Body of pancreas (tissue), 4 donors: ENCODE measurements around the gene NAGPA. TPM values are rescaled to one million over a fixed set of nuclear protein-coding genes. Genes with fewer than 3 reads are reported as not detected.

ENCODE experiments used
- ATAC-seq: fragments of 150-250 bp; one replicate; pipeline ENCODE4 v1.9.1; 2016
- DNase-seq, 4 donors: peaks; one replicate each; pipeline ENCODE4 v3.0.0-alpha.2; 2019
- H3K27ac ChIP-seq, 4 donors: fragments of 200-600 bp; sonication (generic); 1 replicate in 3 of 4; 2 replicates in 1 of 4; pipeline versions ENCODE4 v1.5.1 to v1.6.1; 2016 to 2019; ENCODE audit warnings: mild to moderate bottlenecking in 1 of 4, mixed read lengths in 1 of 4, moderate library complexity in 1 of 4
- H3K27me3 ChIP-seq, 2 donors: fragments of 200-600 bp; sonication (generic); one replicate each; pipeline ENCODE4 v1.6.0; 2016; ENCODE audit warnings: mild to moderate bottlenecking in 1 of 2
- H3K36me3 ChIP-seq, 2 donors: fragments of 200-600 bp; sonication (generic); replicated peaks in 1 of 2; 2 replicates each; pipeline ENCODE4 v1.5.1; 2016; ENCODE audit warnings: low read depth in 2 of 2; ENCODE audit not compliant: insufficient read depth in 1 of 2
- H3K4me1 ChIP-seq: fragments of 200-600 bp; sonication (generic); one replicate; pipeline ENCODE4 v1.6.0; 2016
- H3K4me3 ChIP-seq, 2 donors: fragments of 200-600 bp; sonication (generic); 1 replicate in 1 of 2; 2 replicates in 1 of 2; pipeline ENCODE4 v1.5.1; 2016 to 2019
- H3K9me3 ChIP-seq, 3 donors: fragments of 200-600 bp; sonication (generic); 1 replicate in 2 of 3; 2 replicates in 1 of 3; pipeline ENCODE4 v1.5.1; 2016
- POLR2A ChIP-seq, 3 donors: fragments of 450-650 bp; IDR thresholded peaks; one replicate each; pipeline ENCODE4 v1.6.1; 2016; ENCODE audit warnings: antibody characterized with exemption in 3 of 3, mild to moderate bottlenecking in 2 of 3
- WGBS, 2 donors: methylation state at CpG; one replicate each; pipeline ENCODE4 v1.1.5; 2017; 5-methylcytosine and 5-hydroxymethylcytosine counted together
- intact Hi-C: fragments of 100-400 bp; cut with DNase I; formaldehyde crosslinking; loops from one replicate; pipeline ENCODE4 v1.15.1; 2023
- total RNA-seq, 2 donors: library from RNA; depleted of rRNA; stranded (reverse); fragments of >200 nt; gene quantifications; one replicate each; pipeline ENCODE4 v1.1.0, GENCODE V29; 2016
- TF ChIP-seq, protein P1 (sequence below), 7 experiments: fragments of 450-650 bp in 4 of 7; fragments of 200-600 bp in 3 of 7; sonication (generic) in 3 of 7; IDR thresholded peaks; one replicate each; pipeline ENCODE4 v1.5.1; 2016 to 2019; ENCODE audit warnings: antibody characterized with exemption in 7 of 7

Gene NAGPA
- total RNA-seq, 2 donors from 2014 or later, result 7.9 to 24.6 TPM

DNA sequence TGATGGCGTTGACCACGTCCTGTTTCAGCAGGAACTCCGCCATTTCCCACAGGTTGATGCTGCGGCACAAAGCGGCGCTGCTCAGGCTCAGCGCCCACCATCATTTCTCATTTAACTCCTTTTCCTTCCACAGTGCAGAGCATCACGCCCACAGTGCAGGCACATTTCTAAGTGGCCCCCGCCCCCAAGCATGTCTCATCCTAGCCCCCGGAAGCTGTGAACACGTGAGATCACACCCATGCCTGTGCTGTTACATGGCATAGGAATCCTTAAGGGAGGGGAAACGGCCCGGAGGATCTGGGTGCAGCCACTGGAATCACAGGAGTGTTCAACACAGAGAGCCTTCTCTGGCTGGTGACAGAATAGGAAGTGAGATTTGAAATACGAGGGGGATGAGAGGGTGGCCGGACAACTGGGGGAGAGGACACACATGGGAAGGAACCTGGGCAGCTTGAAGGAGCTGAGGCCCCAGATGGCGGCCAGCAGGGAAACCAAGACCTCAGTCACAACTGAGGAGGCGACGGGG is 4.7 kb downstream of the NAGPA start:
- no peak for ATAC-seq
- Histone ChIP-seq H3K27ac (no peak overlapping the region), H3K27me3 (no peaks in the 10 kb centered on the region), H3K4me3 (no peak overlapping the region), H3K36me3 (peaks cover 0 to 2% of the 10 kb centered on the region in 2 donors), H3K9me3 (no peaks in the 10 kb centered on the region), H3K4me1 (peaks cover 26% of the 10 kb centered on the region)
- 88% methylated on average over 18 of the region's 18 CpGs for WGBS, 2 donors
- no peak for DNase-seq
- TF ChIP-seq, protein P1, sequence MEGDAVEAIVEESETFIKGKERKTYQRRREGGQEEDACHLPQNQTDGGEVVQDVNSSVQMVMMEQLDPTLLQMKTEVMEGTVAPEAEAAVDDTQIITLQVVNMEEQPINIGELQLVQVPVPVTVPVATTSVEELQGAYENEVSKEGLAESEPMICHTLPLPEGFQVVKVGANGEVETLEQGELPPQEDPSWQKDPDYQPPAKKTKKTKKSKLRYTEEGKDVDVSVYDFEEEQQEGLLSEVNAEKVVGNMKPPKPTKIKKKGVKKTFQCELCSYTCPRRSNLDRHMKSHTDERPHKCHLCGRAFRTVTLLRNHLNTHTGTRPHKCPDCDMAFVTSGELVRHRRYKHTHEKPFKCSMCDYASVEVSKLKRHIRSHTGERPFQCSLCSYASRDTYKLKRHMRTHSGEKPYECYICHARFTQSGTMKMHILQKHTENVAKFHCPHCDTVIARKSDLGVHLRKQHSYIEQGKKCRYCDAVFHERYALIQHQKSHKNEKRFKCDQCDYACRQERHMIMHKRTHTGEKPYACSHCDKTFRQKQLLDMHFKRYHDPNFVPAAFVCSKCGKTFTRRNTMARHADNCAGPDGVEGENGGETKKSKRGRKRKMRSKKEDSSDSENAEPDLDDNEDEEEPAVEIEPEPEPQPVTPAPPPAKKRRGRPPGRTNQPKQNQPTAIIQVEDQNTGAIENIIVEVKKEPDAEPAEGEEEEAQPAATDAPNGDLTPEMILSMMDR (IDR thresholded peaks at IDR 0.05), result no peak
- no peak for TF ChIP-seq POLR2A (IDR thresholded peaks at IDR 0.05)
- intact Hi-C loops, result no loop called here

DNA sequence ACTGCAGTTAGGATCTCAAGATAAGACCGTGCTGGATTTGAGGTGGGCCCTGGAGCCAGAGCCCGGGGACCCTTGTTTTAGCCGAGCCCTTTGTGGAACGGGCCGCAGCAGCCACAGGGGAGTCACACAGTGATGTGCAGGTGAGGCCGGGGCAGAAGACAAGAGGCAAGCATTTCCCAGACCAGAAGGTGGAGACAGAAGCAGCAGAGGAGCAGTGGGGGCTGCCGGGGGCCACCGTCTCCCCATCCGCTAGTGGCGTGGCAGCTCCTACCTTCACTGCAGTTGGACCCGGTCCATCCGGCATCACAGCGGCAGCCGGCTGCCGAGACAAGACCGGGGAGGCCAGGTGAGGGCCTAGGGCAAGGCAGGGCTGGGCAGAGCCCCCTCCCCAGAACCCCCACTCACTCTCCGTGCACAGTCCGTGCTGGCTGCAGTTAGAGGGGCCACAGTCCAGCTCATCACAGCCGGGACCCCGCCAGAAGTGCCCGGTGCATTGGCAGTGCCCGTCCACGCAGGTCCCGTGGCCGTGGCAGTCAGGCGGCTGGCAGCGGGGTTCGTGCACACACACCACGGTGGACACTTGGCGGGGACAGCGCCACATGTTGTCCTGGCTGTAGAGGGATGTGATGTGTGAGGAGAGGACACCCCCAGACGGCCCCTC is 6.0 kb downstream of the NAGPA start:
- intact Hi-C loops, result no loop called here
- no peak for ATAC-seq

DNA sequence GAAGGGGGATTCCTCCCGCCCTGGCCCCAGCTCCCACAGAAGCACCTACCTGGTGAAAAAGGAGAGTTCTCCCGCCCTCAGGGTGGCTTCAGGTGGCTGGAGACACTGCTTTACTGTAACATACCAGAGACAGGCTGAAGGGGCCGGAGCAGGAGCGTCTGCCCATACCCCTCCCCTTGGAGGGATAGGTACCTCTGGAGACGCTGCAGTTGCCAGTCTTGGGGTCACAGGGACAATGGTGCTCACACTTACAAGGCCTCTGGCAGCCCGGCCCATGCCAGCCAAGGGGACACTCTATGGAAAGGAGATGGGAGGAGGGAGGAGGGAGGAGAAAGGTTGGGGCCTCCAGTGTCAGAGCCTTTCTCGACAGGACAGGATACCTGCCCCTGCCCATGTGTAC is 6.6 kb downstream of the NAGPA start:
- ATAC-seq (no peak), DNase-seq (no peak)
- intact Hi-C loops, result no loop called here
- H3K27me3 ChIP-seq, result no peaks in the 10 kb centered on the region
- H3K4me3 ChIP-seq, result no peak overlapping the region
- 82 to 98% methylated on average over 6 to 7 of the region's 7 CpGs for WGBS, 2 donors
- H3K36me3 ChIP-seq, result peaks cover 0 to 2% of the 10 kb centered on the region in 2 donors
- no peak for TF ChIP-seq POLR2A (IDR thresholded peaks at IDR 0.05)
- TF ChIP-seq, protein P1 (IDR thresholded peaks at IDR 0.05), result no peak
- H3K27ac ChIP-seq, result no peak overlapping the region
- H3K4me1 ChIP-seq, result peaks cover 12% of the 10 kb centered on the region
- H3K9me3 ChIP-seq, result no peaks in the 10 kb centered on the region

More for the DNA sequence above, 6.0 kb downstream of the NAGPA start:
- Histone ChIP-seq H3K27ac (no peak overlapping the region), H3K4me3 (no peak overlapping the region), H3K9me3 (no peaks in the 10 kb centered on the region), H3K36me3 (peaks cover 0 to 2% of the 10 kb centered on the region in 2 donors), H3K4me1 (peaks cover 17% of the 10 kb centered on the region), H3K27me3 (no peaks in the 10 kb centered on the region)
- no peak for DNase-seq
- WGBS, 2 donors, result 92 to 93% methylated on average over 31 to 32 of the region's 32 CpGs
- TF ChIP-seq POLR2A (IDR thresholded peaks at IDR 0.05), result no peak

DNA sequence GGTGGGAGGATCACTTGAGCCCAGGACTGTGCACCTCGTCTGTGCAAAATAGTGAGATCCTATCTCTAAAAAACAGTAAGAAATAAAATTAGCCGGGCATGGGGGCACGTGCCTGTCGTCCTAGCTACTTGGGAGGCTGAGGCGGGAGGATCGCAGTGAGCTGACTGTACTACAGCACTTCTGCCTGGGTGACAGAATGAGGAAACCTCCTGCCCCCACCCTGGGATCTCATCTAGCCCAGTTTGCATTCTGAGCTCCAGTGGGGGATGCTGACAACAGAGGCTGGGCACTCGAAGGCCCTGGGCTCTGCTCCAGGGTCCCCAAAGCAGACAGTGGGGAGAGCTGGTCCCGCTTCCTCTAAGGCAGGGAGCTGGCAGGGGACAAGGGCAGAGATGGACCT is 7.1 kb downstream of the NAGPA start:
- H3K9me3 ChIP-seq, result no peaks in the 10 kb centered on the region
- TF ChIP-seq, protein P1 (IDR thresholded peaks at IDR 0.05), result no peak
- TF ChIP-seq POLR2A (IDR thresholded peaks at IDR 0.05), result no peak
- H3K36me3 ChIP-seq, result peaks cover 0 to 2% of the 10 kb centered on the region in 2 donors
- no peaks in the 10 kb centered on the region for H3K27me3 ChIP-seq
- ATAC-seq (no peak), DNase-seq (no peak)
- intact Hi-C loops, result no loop called here
- no peak overlapping the region for H3K27ac ChIP-seq
- 86 to 89% methylated on average over 6 to 8 of the region's 8 CpGs for WGBS, 2 donors
- peaks cover 12% of the 10 kb centered on the region for H3K4me1 ChIP-seq
- H3K4me3 ChIP-seq, result no peak overlapping the region

DNA sequence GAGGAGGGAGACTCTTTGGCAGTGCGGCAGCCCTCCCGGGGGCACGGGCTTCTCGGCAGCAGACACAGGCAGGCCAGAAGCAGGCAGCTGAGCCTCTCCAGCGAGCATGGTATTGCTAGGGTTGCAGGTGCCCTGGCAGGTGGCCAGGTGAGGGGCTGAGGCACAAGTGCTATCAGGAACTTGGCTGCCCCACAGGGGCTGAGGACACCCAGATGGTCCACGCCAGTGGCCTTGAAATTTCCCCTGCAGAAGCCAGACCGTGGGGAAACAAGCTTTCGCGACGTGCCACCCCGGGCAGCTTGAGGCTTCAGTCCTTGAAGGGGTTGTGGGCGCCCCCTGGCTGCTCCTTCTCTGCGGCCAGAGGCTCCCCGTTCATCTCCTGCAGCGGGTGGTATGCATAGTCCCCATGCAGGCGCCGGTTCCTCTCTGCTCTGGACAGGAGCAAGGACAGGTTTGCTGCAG is 8.5 kb downstream of the NAGPA start:
- TF ChIP-seq, protein P1 (IDR thresholded peaks at IDR 0.05), result peak in 1 of 7 experiments; percentile 19
- no peak for TF ChIP-seq POLR2A (IDR thresholded peaks at IDR 0.05)
- DNase-seq, result peak in 2 of 4 donors; percentile 35 to 51
- ATAC-seq, result no peak

More for the DNA sequence above, 8.5 kb downstream of the NAGPA start:
- H3K27ac ChIP-seq, result no peak overlapping the region
- WGBS, 2 donors, result 36 to 42% methylated on average over 4 to 16 of the region's 17 CpGs
- no peak overlapping the region for H3K4me3 ChIP-seq
- intact Hi-C loops, result no loop called here
- peaks cover 12% of the 10 kb centered on the region for H3K4me1 ChIP-seq
- H3K27me3 ChIP-seq, result no peaks in the 10 kb centered on the region
- H3K36me3 ChIP-seq, result peaks cover 0 to 2% of the 10 kb centered on the region in 2 donors
- no peaks in the 10 kb centered on the region for H3K9me3 ChIP-seq
